Ishikawa (cell line): Measurements from ENCODE around the gene SNX32.

Source experiments
- CREB1 ChIP-seq: IDR thresholded peaks from 2 replicates; pipeline ENCODE4 v1.6.1; 2012; ENCODE audit warnings: low read depth
- TF ChIP-seq, protein P1 (sequence below): IDR thresholded peaks from 2 replicates; pipeline ENCODE4 v1.6.1; 2012
- TF ChIP-seq, protein P2 (sequence below): IDR thresholded peaks from 2 replicates; pipeline ENCODE4 v1.6.1; 2012; ENCODE audit warnings: low read depth, mild to moderate bottlenecking

DNA sequence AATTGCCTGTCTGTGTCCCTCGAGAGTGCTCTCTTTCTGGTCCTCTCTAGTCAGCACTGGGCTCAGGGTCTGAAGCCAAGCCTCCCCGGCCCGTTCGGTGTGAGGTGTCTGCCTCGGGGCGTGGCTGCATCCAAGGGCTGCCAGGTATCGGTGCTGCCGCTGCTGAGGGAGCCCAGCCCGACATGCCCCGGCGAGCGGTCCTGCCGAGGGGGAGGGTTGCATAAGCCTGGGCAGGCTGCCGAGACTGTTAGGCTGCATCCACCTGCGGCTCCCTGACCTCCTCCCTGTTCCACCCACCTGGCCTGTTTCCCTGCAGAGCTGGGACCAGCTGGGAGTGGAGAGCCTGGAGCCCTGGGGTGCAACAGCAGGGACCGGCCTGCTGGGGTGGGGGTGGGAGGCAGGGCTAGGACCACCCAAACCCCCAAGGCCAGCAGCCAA lies 40.6 kb upstream of the SNX32 start:
- no peak for TF ChIP-seq CREB1
- TF ChIP-seq, protein P1, sequence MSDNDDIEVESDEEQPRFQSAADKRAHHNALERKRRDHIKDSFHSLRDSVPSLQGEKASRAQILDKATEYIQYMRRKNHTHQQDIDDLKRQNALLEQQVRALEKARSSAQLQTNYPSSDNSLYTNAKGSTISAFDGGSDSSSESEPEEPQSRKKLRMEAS: no peak
- TF ChIP-seq, protein P2, sequence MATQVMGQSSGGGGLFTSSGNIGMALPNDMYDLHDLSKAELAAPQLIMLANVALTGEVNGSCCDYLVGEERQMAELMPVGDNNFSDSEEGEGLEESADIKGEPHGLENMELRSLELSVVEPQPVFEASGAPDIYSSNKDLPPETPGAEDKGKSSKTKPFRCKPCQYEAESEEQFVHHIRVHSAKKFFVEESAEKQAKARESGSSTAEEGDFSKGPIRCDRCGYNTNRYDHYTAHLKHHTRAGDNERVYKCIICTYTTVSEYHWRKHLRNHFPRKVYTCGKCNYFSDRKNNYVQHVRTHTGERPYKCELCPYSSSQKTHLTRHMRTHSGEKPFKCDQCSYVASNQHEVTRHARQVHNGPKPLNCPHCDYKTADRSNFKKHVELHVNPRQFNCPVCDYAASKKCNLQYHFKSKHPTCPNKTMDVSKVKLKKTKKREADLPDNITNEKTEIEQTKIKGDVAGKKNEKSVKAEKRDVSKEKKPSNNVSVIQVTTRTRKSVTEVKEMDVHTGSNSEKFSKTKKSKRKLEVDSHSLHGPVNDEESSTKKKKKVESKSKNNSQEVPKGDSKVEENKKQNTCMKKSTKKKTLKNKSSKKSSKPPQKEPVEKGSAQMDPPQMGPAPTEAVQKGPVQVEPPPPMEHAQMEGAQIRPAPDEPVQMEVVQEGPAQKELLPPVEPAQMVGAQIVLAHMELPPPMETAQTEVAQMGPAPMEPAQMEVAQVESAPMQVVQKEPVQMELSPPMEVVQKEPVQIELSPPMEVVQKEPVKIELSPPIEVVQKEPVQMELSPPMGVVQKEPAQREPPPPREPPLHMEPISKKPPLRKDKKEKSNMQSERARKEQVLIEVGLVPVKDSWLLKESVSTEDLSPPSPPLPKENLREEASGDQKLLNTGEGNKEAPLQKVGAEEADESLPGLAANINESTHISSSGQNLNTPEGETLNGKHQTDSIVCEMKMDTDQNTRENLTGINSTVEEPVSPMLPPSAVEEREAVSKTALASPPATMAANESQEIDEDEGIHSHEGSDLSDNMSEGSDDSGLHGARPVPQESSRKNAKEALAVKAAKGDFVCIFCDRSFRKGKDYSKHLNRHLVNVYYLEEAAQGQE: no peak
